H9 (cell line): ENCODE data around the gene ZNF566. TPM values are rescaled to one million over a fixed set of nuclear protein-coding genes. Genes with fewer than 3 reads are reported as not detected.

Experiments
- DNase-seq: peaks from one replicate; pipeline ENCODE4 v3.0.0-alpha.2; 2017
- H2AFZ ChIP-seq: one replicate; pipeline ENCODE4 v1.6.1; 2013; ENCODE audit warnings: mild to moderate bottlenecking, low read length, control low read depth, moderate library complexity
- H2AK5ac ChIP-seq: 2 replicates; pipeline ENCODE4 v1.6.1; 2013; ENCODE audit warnings: low read length, control low read depth, mixed read lengths; ENCODE audit not compliant: insufficient read length
- H2BK120ac ChIP-seq: one replicate; pipeline ENCODE4 v1.6.1; 2013; ENCODE audit warnings: low read depth, mild to moderate bottlenecking, low read length, control low read depth, inconsistent platforms; ENCODE audit not compliant: poor library complexity, severe bottlenecking
- H2BK12ac ChIP-seq: 2 replicates; pipeline ENCODE4 v1.6.1; 2013; ENCODE audit warnings: low read length, control low read depth, mixed read lengths, low read depth; ENCODE audit not compliant: insufficient read length
- H2BK15ac ChIP-seq: 2 replicates; pipeline ENCODE4 v1.6.1; 2013; ENCODE audit warnings: low read depth, low read length, control low read depth
- H2BK20ac ChIP-seq: one replicate; pipeline ENCODE4 v1.6.1; 2013; ENCODE audit warnings: low read depth, mild to moderate bottlenecking, low read length, control low read depth, inconsistent platforms; ENCODE audit not compliant: poor library complexity, severe bottlenecking
- H2BK5ac ChIP-seq: 2 replicates; pipeline ENCODE4 v1.6.1; 2013; ENCODE audit warnings: low read length, control low read depth, mixed read lengths; ENCODE audit not compliant: insufficient read length
- H3K14ac ChIP-seq: 2 replicates; pipeline ENCODE4 v1.6.1; 2013; ENCODE audit warnings: low read length, control low read depth; ENCODE audit not compliant: insufficient read depth
- H3K18ac ChIP-seq: 2 replicates; pipeline ENCODE4 v1.6.1; 2013; ENCODE audit warnings: low read depth, mild to moderate bottlenecking, mixed read lengths, low read length, control low read depth; ENCODE audit not compliant: insufficient read length
- H3K23ac ChIP-seq: 2 replicates; pipeline ENCODE4 v1.6.1; 2013; ENCODE audit warnings: low read length, control low read depth, mixed read lengths, low read depth; ENCODE audit not compliant: insufficient read length
- H3K23me2 ChIP-seq: 2 replicates; pipeline ENCODE4 v1.6.1; 2013; ENCODE audit warnings: low read depth, mild to moderate bottlenecking, mixed read lengths, low read length, control low read depth; ENCODE audit not compliant: insufficient read length, poor library complexity, severe bottlenecking
- H3K27ac ChIP-seq: 2 replicates; pipeline ENCODE4 v1.5.1; 2013; ENCODE audit warnings: low read length, control low read depth, mixed read lengths, low read depth; ENCODE audit not compliant: insufficient read length
- H3K27me3 ChIP-seq: 2 replicates; pipeline ENCODE4 v1.6.1; 2013; ENCODE audit warnings: low read length, control low read depth, inconsistent platforms; ENCODE audit not compliant: insufficient read depth
- H3K4ac ChIP-seq: 2 replicates; pipeline ENCODE4 v1.6.1; 2013; ENCODE audit warnings: low read depth, mild to moderate bottlenecking, control low read depth, inconsistent platforms, low read length, moderate library complexity
- H3K4me1 ChIP-seq: 2 replicates; pipeline ENCODE4 v1.6.1; 2013; ENCODE audit warnings: low read length, control low read depth, inconsistent platforms; ENCODE audit not compliant: insufficient read depth
- H3K4me2 ChIP-seq: 2 replicates; pipeline ENCODE4 v1.6.1; 2013; ENCODE audit warnings: low read length, control low read depth, mixed read lengths; ENCODE audit not compliant: insufficient read length, insufficient read depth
- H3K56ac ChIP-seq: 2 replicates; pipeline ENCODE4 v1.6.1; 2013; ENCODE audit warnings: low read depth, mild to moderate bottlenecking, mixed read lengths, low read length, control low read depth; ENCODE audit not compliant: insufficient read length
- H3K79me1 ChIP-seq: 2 replicates; pipeline ENCODE4 v1.6.1; 2013; ENCODE audit warnings: low read depth, mild to moderate bottlenecking, moderate library complexity, low read length, control low read depth, inconsistent platforms; ENCODE audit not compliant: insufficient read depth, poor library complexity, severe bottlenecking
- H3K79me2 ChIP-seq: 2 replicates; pipeline ENCODE4 v1.6.1; 2013; ENCODE audit warnings: low read length, control low read depth, inconsistent platforms; ENCODE audit not compliant: insufficient read depth
- H3K9ac ChIP-seq: 2 replicates; pipeline ENCODE4 v1.6.1; 2013; ENCODE audit warnings: low read length, control low read depth, mixed read lengths; ENCODE audit not compliant: insufficient read length; ENCODE audit errors: extremely low read depth
- H3K9me3 ChIP-seq: one replicate; pipeline ENCODE4 v1.6.1; 2013; ENCODE audit warnings: low read depth, low read length, inconsistent platforms; ENCODE audit not compliant: control insufficient read depth
- H3T11ph ChIP-seq: one replicate; pipeline ENCODE4 v1.6.1; 2013; ENCODE audit warnings: mild to moderate bottlenecking, low read length, control low read depth, inconsistent platforms
- H4K20me1 ChIP-seq: one replicate; pipeline ENCODE4 v1.6.1; 2013; ENCODE audit not compliant: control insufficient read depth, insufficient read length, insufficient read depth
- H4K5ac ChIP-seq: 2 replicates; pipeline ENCODE4 v1.6.1; 2013; ENCODE audit warnings: low read depth, mild to moderate bottlenecking, mixed read lengths, low read length, control low read depth; ENCODE audit not compliant: insufficient read length
- H4K8ac ChIP-seq: replicated peaks from 2 replicates; pipeline ENCODE4 v1.6.1; 2013; ENCODE audit warnings: low read length, control low read depth, mixed read lengths, low read depth; ENCODE audit not compliant: insufficient read length
- H4K91ac ChIP-seq: 2 replicates; pipeline ENCODE4 v1.6.1; 2013; ENCODE audit warnings: low read depth, mild to moderate bottlenecking, moderate library complexity, mixed read lengths, low read length, control low read depth; ENCODE audit not compliant: insufficient read length
- H3K27ac Mint-ChIP-seq, 3 experiments: 2 replicates in 2 of 3; 3 replicates in 1 of 3; pipeline ENCODE4 v1.8.0; 2020 to 2021; ENCODE audit warnings: mixed read lengths in 3 of 3, mild to moderate bottlenecking in 1 of 3, moderate library complexity in 1 of 3
- H3K27me3 Mint-ChIP-seq: 2 replicates; pipeline ENCODE4 v1.8.0; 2021; ENCODE audit warnings: low read depth, mild to moderate bottlenecking, moderate library complexity, mixed read lengths
- H3K36me3 Mint-ChIP-seq, 3 experiments: 2 replicates in 2 of 3; 3 replicates in 1 of 3; pipeline ENCODE4 v1.8.0; 2020 to 2021; ENCODE audit warnings: low read depth in 3 of 3, mixed read lengths in 3 of 3; ENCODE audit not compliant: insufficient read depth in 1 of 3
- H3K4me1 Mint-ChIP-seq, 2 experiments: 2 replicates each; pipeline ENCODE4 v1.8.0; 2020; ENCODE audit warnings: mixed read lengths in 2 of 2
- H3K4me3 Mint-ChIP-seq, 2 experiments: 2 replicates in 1 of 2; 3 replicates in 1 of 2; pipeline ENCODE4 v1.8.0; 2020 to 2021; ENCODE audit warnings: mild to moderate bottlenecking in 2 of 2, mixed read lengths in 2 of 2, moderate library complexity in 1 of 2
- H3K9me3 Mint-ChIP-seq, 2 experiments: 2 replicates in 1 of 2; 3 replicates in 1 of 2; pipeline ENCODE4 v1.8.0; 2020; ENCODE audit warnings: mild to moderate bottlenecking in 2 of 2, mixed read lengths in 2 of 2, moderate library complexity in 1 of 2
- WGBS: extraction: QIAGEN DNeasy Blood & Tissue Kit; methylation state at CpG from one replicate; pipeline ENCODE4 v1.1.7; 2013; ENCODE audit warnings: missing lambda C conversion rate, low lambda C conversion rate, mixed read lengths; ENCODE audit not compliant: insufficient read length; ENCODE audit errors: extremely low coverage; 5-methylcytosine and 5-hydroxymethylcytosine counted together
- total RNA-seq: library from RNA; stranded (reverse); gene quantifications from 2 replicates; pipeline ENCODE4 v1.2.1, GENCODE V29; 2021
- TF ChIP-seq, protein P1 (sequence below): fragments of 200-600 bp; sonication (generic); conservative IDR thresholded peaks from 3 replicates; pipeline ENCODE4 v1.8.0; 2021; ENCODE audit warnings: antibody characterized with exemption, mild to moderate bottlenecking

Gene ZNF566
- total RNA-seq, 1 experiment from 2014 or later, result 18.0 TPM

DNA sequence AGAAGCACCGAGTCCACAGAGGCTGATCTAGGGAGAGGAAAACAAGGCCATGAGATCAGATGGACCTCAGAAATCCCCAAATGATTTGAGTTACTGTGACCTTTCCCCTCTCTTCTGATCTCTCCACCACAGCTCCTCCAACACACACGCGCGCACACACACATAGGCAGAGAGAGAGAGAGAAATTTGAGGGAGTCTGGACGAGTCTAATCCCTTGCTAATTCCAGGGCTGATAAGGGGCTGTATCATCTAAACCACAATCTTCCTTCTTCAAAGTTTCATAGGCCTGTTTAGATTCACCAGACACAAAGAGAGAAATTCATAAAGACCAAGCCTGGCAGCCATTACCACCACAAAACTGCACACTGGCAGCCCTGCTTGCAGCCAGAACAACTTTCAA, 79.5 kb downstream of the ZNF566 start:
- no peak overlapping the region for H2AFZ ChIP-seq
- H3K9ac ChIP-seq, result no peak overlapping the region
- no peak overlapping the region for H2BK120ac ChIP-seq
- no peak overlapping the region for H2BK5ac ChIP-seq
- H3K4me1 ChIP-seq, result no peaks in the 10 kb centered on the region
- H4K5ac ChIP-seq, result no peak overlapping the region
- no peak overlapping the region for H3K4ac ChIP-seq
- no peaks in the 10 kb centered on the region for H3K4me1 Mint-ChIP-seq
- H2BK12ac ChIP-seq, result no peak overlapping the region
- H4K20me1 ChIP-seq, result no peaks in the 10 kb centered on the region
- no peaks in the 10 kb centered on the region for H3K79me1 ChIP-seq
- H3K27me3 ChIP-seq, result no peaks in the 10 kb centered on the region
- no peaks in the 10 kb centered on the region for H3K23me2 ChIP-seq
- no peak overlapping the region for H4K8ac ChIP-seq
- no peak overlapping the region for H2AK5ac ChIP-seq
- H3K27ac ChIP-seq, result no peak overlapping the region
- H3K9me3 ChIP-seq, result no peaks in the 10 kb centered on the region
- no peak overlapping the region for H2BK15ac ChIP-seq
- H2BK20ac ChIP-seq, result no peak overlapping the region
- no peak overlapping the region for H3K56ac ChIP-seq
- no CpG with 5 or more reads among the region's 5 CpGs for WGBS
- no peak overlapping the region for H4K91ac ChIP-seq
- H3K36me3 Mint-ChIP-seq, result peaks cover 64 to 66% (median 64%) of the 10 kb centered on the region in 3 experiments
- DNase-seq, result no peak
- no peak overlapping the region for H3K4me3 Mint-ChIP-seq
- H3K27ac Mint-ChIP-seq, result peak overlapping the region in 1 of 3 experiments; percentile 24; a peak in 2 of 7 replicates
- no peak overlapping the region for H3K23ac ChIP-seq
- H3T11ph ChIP-seq, result no peak overlapping the region
- TF ChIP-seq, protein P1, sequence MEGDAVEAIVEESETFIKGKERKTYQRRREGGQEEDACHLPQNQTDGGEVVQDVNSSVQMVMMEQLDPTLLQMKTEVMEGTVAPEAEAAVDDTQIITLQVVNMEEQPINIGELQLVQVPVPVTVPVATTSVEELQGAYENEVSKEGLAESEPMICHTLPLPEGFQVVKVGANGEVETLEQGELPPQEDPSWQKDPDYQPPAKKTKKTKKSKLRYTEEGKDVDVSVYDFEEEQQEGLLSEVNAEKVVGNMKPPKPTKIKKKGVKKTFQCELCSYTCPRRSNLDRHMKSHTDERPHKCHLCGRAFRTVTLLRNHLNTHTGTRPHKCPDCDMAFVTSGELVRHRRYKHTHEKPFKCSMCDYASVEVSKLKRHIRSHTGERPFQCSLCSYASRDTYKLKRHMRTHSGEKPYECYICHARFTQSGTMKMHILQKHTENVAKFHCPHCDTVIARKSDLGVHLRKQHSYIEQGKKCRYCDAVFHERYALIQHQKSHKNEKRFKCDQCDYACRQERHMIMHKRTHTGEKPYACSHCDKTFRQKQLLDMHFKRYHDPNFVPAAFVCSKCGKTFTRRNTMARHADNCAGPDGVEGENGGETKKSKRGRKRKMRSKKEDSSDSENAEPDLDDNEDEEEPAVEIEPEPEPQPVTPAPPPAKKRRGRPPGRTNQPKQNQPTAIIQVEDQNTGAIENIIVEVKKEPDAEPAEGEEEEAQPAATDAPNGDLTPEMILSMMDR, result no peak
- no peak overlapping the region for H3K4me2 ChIP-seq
- no peaks in the 10 kb centered on the region; the same call in 1 of the 2 replicates for H3K79me2 ChIP-seq
- H3K27me3 Mint-ChIP-seq, result no peaks in the 10 kb centered on the region
- H3K18ac ChIP-seq, result no peak overlapping the region
- H3K9me3 Mint-ChIP-seq, result peaks cover 0 to 3% of the 10 kb centered on the region in 2 experiments; a peak in 1 of 5 replicates
- no peak overlapping the region for H3K14ac ChIP-seq
